ENCODE results near the gene CBLB.

DNA sequence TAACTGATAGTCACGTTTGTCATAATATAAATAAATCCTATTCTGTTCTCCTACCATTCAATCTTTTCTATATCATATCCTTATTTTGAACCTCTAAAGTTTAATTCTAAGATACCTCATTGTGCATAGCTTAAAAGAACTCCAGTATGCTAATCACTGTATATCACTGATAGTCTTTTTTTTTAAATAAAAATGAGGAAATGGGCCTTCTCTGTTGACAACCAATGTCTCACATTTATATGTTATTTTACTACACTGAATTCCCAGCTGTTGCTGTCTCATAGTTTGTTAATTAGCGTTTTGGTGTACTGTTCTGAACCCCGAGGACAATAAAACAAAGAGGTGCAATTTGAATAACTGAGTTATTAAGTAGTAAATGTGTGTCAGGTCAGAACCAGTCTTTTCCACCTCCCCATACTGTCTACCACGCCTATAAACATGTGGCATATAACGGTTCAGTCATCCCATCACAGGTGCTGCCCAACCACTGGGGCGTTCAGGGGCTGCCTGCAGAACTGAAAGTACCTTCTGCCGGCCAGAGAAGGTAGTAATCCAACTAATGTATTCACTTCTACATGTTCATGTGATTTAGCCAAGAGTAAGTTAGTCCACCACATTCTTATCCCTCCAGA is 14.9 kb downstream of the CBLB start:
- TF ChIP-seq, protein P1, sequence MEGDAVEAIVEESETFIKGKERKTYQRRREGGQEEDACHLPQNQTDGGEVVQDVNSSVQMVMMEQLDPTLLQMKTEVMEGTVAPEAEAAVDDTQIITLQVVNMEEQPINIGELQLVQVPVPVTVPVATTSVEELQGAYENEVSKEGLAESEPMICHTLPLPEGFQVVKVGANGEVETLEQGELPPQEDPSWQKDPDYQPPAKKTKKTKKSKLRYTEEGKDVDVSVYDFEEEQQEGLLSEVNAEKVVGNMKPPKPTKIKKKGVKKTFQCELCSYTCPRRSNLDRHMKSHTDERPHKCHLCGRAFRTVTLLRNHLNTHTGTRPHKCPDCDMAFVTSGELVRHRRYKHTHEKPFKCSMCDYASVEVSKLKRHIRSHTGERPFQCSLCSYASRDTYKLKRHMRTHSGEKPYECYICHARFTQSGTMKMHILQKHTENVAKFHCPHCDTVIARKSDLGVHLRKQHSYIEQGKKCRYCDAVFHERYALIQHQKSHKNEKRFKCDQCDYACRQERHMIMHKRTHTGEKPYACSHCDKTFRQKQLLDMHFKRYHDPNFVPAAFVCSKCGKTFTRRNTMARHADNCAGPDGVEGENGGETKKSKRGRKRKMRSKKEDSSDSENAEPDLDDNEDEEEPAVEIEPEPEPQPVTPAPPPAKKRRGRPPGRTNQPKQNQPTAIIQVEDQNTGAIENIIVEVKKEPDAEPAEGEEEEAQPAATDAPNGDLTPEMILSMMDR (IDR thresholded peaks at IDR 0.05), result no peak
- no peak for TF ChIP-seq POLR2A (IDR thresholded peaks at IDR 0.05)
